ENCODE results near the gene ZMYND8. TPM values are rescaled to one million over a fixed set of nuclear protein-coding genes. Genes with fewer than 3 reads are reported as not detected.

Gene ZMYND8
- total RNA-seq, 4 donors from 2014 or later, result 29.7 to 42.4 (median 30.9) TPM

DNA sequence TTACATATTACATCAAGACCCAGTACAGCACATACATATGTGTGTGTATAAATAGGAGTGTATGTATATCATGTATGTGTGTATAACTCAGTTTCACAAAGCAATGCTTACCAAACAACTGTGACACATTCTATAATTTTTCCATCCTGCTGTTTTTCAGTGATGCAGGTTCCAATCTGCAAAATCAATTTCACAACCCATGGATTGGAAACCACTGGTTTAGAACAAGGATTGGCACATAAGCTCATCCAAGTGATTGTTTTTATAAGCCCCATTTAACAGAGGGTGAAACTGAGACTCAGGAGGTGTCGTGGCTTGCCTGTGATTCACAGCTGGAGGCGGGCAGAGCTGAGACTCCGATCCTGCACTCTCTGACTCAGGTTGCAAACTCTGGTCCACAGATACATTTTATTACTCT, 158.2 kb downstream of the ZMYND8 start:
- H3K9me3 ChIP-seq, result no peaks in the 10 kb centered on the region
- WGBS, 2 donors, result 90 to 98% methylated on average over 3 of the region's 3 CpGs
- no peaks in the 10 kb centered on the region for H3K27me3 ChIP-seq
- no peaks in the 10 kb centered on the region for H3K36me3 ChIP-seq
- peaks cover 0 to 7% of the 10 kb centered on the region in 2 donors for H3K4me1 ChIP-seq
- H3K27ac ChIP-seq, result no peak overlapping the region
- TF ChIP-seq, protein P1, sequence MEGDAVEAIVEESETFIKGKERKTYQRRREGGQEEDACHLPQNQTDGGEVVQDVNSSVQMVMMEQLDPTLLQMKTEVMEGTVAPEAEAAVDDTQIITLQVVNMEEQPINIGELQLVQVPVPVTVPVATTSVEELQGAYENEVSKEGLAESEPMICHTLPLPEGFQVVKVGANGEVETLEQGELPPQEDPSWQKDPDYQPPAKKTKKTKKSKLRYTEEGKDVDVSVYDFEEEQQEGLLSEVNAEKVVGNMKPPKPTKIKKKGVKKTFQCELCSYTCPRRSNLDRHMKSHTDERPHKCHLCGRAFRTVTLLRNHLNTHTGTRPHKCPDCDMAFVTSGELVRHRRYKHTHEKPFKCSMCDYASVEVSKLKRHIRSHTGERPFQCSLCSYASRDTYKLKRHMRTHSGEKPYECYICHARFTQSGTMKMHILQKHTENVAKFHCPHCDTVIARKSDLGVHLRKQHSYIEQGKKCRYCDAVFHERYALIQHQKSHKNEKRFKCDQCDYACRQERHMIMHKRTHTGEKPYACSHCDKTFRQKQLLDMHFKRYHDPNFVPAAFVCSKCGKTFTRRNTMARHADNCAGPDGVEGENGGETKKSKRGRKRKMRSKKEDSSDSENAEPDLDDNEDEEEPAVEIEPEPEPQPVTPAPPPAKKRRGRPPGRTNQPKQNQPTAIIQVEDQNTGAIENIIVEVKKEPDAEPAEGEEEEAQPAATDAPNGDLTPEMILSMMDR (IDR thresholded peaks at IDR 0.05), result no peak
- TF ChIP-seq POLR2A (IDR thresholded peaks at IDR 0.05), result no peak
- intact Hi-C loops (cut with DNase I), result loop anchor here (5.0 to 10.0 kb wide), 3 partner anchors 67 to 424 kb away; no protein-coding TSS in a partner anchor
- no peak overlapping the region for H3K4me3 ChIP-seq (replicated peaks in 1 of 3)
- DNase-seq, result no peak

DNA sequence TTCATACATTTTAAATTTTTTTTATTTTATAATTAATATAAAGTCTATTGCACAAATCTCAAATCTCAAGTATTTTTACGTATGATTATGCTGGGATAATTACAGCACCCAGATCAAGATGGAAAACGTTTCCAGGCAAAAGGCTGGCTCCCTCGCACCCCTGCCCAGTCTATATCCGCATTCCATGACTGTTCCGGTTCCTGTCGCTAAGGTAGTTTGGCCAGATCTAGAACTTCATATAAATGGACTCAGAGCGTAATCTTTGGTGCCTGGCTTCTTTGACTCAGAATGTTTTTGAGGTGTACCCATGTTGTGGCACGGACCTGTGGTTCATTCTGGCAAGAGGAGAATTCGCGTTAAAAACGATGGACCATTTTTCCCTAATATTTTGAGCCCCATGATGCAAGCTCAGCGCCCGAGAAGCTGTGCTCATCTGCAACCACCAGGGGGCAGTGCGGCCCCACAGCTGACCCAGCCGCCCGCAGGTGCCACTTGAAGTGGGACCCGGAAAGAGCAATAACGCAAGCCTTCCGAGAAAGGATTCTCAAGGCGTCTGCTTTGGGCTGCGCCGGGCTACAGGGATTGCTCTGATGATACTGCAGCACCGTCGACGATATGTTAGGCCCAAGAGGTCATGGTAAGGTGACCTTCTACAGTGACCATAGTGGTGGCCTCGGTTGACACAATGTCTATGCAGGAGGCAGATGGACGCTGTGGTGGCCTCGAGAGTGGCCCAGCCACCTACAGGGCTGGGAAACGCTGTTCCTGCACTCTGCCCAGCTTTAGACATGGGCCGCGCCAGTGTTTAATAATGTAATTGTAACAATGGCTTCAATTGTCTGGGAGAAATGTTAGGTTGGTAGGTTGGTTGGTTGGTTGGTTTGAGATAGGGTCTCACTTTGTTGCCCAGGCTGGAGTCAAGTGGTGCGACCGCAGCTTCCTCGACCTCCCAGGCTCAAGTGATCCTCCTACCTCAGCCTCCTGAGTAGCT, 160.1 kb downstream of the ZMYND8 start:
- no peak for TF ChIP-seq POLR2A (IDR thresholded peaks at IDR 0.05)
- TF ChIP-seq, protein P1 (IDR thresholded peaks at IDR 0.05), result peak; percentile 93 to 98 (median 95)
- Histone ChIP-seq H3K4me3 (replicated peaks in 1 of 3) (no peak overlapping the region), H3K27ac (no peak overlapping the region), H3K9me3 (no peaks in the 10 kb centered on the region), H3K36me3 (no peaks in the 10 kb centered on the region), H3K27me3 (no peaks in the 10 kb centered on the region), H3K4me1 (peaks cover 0 to 7% of the 10 kb centered on the region in 2 donors)
- 39 to 56% methylated on average over 25 to 29 of the region's 34 CpGs for WGBS, 2 donors
- intact Hi-C loops (cut with DNase I), result loop anchor here (5.0 to 10.0 kb wide), 3 partner anchors 68 to 426 kb away; no protein-coding TSS in a partner anchor
- peak; percentile 72 to 82 for DNase-seq

DNA sequence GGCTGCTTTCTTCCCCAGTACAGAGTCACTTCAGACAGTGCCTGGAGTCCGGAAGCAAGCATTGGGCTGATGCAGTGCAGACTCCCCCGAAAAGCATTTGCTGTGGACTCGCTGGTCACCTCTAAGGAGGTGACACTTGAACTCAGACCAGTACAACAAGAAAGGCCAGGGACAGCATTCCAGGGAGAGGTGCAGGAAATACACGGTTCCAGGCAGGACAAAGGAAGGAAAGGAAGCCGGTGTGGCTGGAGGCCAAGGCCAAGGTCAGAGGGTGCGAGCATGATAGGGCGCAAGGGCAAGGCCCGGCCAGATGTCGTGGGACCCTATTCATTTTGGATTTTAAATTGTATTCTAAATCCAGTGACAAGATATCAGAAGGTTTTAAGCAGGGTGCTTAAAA, 160.9 kb downstream of the ZMYND8 start:
- H3K4me1 ChIP-seq, result peaks cover 0 to 7% of the 10 kb centered on the region in 2 donors
- H3K27ac ChIP-seq, result no peak overlapping the region
- WGBS, 2 donors, result 73 to 82% methylated on average over 8 to 9 of the region's 9 CpGs
- H3K9me3 ChIP-seq, result no peaks in the 10 kb centered on the region
- intact Hi-C loops (cut with DNase I), result loop anchor here (5.0 to 10.0 kb wide), 3 partner anchors 69 to 427 kb away; no protein-coding TSS in a partner anchor
- H3K4me3 ChIP-seq (replicated peaks in 1 of 3), result no peak overlapping the region
- no peaks in the 10 kb centered on the region for H3K36me3 ChIP-seq
- no peak for DNase-seq
- TF ChIP-seq, protein P1 (IDR thresholded peaks at IDR 0.05), result no peak
- TF ChIP-seq POLR2A (IDR thresholded peaks at IDR 0.05), result no peak
- H3K27me3 ChIP-seq, result no peaks in the 10 kb centered on the region

DNA sequence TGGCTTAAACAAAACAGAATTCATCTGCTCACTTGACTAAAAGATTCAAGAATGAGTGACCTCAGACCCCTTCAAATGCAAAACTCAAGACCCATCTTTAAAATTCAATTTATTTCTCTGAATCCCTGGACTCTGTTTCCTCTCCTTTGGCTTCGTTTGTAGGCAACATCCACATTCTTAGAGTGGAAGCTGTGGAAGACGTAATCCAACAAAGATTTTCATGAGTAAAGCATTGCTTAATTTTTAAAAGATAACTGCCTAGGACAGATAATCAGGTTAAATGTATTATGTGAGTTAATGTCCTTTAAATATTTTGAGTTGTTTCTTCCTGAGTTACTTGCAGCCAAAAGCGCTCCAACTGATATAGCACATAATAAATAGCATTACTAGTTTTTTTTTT, 164.5 kb downstream of the ZMYND8 start:
- Histone ChIP-seq H3K27me3 (no peaks in the 10 kb centered on the region), H3K4me1 (peaks cover 0 to 7% of the 10 kb centered on the region in 2 donors), H3K4me3 (replicated peaks in 1 of 3) (no peak overlapping the region), H3K9me3 (no peaks in the 10 kb centered on the region), H3K27ac (no peak overlapping the region), H3K36me3 (no peaks in the 10 kb centered on the region)
- TF ChIP-seq, protein P1 (IDR thresholded peaks at IDR 0.05), result no peak
- TF ChIP-seq POLR2A (IDR thresholded peaks at IDR 0.05), result no peak
- intact Hi-C loops (cut with DNase I), result loop anchor here (10.0 kb wide), 1 partner anchor 73 kb away; no protein-coding TSS in a partner anchor
- 93 to 95% methylated on average over 3 of the region's 3 CpGs for WGBS, 2 donors
- DNase-seq, result no peak

Data from thyroid gland (tissue), 4 donors.